Psoas muscle (tissue), 8 donors: Measurements from ENCODE around the gene SMURF2. TPM values are rescaled to one million over a fixed set of nuclear protein-coding genes. Genes with fewer than 3 reads are reported as not detected.

ENCODE experiments used
- ATAC-seq, 4 donors: fragments of 200-7000 bp; cut with Tn5 transposase; one replicate each; pipeline ENCODE4 v1.9.1; 2020; ENCODE audit warnings: moderate library complexity in 3 of 4, mild to moderate bottlenecking in 2 of 4
- DNase-seq, 2 donors: peaks; one replicate each; pipeline ENCODE4 v3.0.0-alpha.2; 2020
- H3K27ac ChIP-seq: fragments of 200-600 bp; one replicate; pipeline ENCODE4 v1.8.0; 2022
- H3K27me3 ChIP-seq, 3 donors: fragments of 200-600 bp in 1 of 3; one replicate each; pipeline versions ENCODE4 v1.6.1 to v1.8.0; 2013 to 2022; ENCODE audit warnings: low read length in 2 of 3, mild to moderate bottlenecking in 2 of 3, moderate library complexity in 1 of 3; ENCODE audit not compliant: insufficient read depth in 3 of 3
- H3K36me3 ChIP-seq, 2 donors: fragments of 200-600 bp in 1 of 2; one replicate each; pipeline versions ENCODE4 v1.6.1 to v1.8.0; 2013 to 2022; ENCODE audit warnings: low read depth in 1 of 2, mild to moderate bottlenecking in 1 of 2, moderate library complexity in 1 of 2; ENCODE audit not compliant: insufficient read depth in 1 of 2
- H3K4me1 ChIP-seq: fragments of 200-600 bp; one replicate; pipeline ENCODE4 v1.8.0; 2022
- H3K4me3 ChIP-seq: fragments of 200-600 bp; one replicate; pipeline ENCODE4 v1.8.0; 2022; ENCODE audit warnings: mild to moderate bottlenecking
- H3K9me3 ChIP-seq: fragments of 200-600 bp; one replicate; pipeline ENCODE4 v1.8.0; 2022
- CTCF ChIP-seq: fragments of 200-600 bp; IDR thresholded peaks from one replicate; pipeline ENCODE4 v1.8.0; 2022; ENCODE audit warnings: antibody characterized with exemption
- WGBS, 3 donors: extraction: QIAGEN DNeasy Blood & Tissue Kit; methylation state at CpG; one replicate each; pipeline versions ENCODE4 v1.1.6 to v1.1.7; 2013; 5-methylcytosine and 5-hydroxymethylcytosine counted together
- intact Hi-C, 2 donors: fragments of 100-400 bp; cut with DNase I; formaldehyde crosslinking; loops; one replicate each; pipeline versions ENCODE4 v1.11.0 to v1.14.2; 2022
- polyA plus RNA-seq, 3 donors: library from polyadenylated mRNA; stranded (reverse); fragments of 200-250 nt; gene quantifications; one replicate each; pipeline ENCODE4 v1.2.3, GENCODE V29; 2013
- total RNA-seq, 4 donors: library from RNA; stranded (reverse); fragmentation: NEBNext Ultra II Directional in 2 of 4; extraction: Animal tissue kit (Norgen Biotek cat#: 25700) in 2 of 4; gene quantifications; one replicate each; pipeline versions ENCODE4 v1.2.1 to v1.2.4, GENCODE V29; 2021 to 2023
- donor health status: healthy with polysubstance abuse.
- donor health status: DM: no; HTN: no; CAD: no; lungs with moderate emphysema.
- donor health status: Bipolar disorder and iron deficiency.
- donor health status: healthy.
- donor health status: DM: yes; HTN: yes; CAD: no.
- donor health status: DM: no; HTN: no; CAD: no.
- donor health status: DM: no; HTN: no; CAD: no.
- donor health status: DM: yes; HTN: yes; CAD: no.

Gene SMURF2
- total and polyA plus RNA-seq, 7 donors: 4.3 to 12.0 (median 8.3) TPM

GRCh38 chr17:64497565-64498035, 164.5 kb downstream of the SMURF2 start:
- 44 to 55% (median 45%) methylated on average over 4 of the region's 4 CpGs for WGBS, 3 donors
- no peak for ATAC-seq
- H3K4me3 ChIP-seq: peak overlapping the region; percentile 76
- DNase-seq: no peak
- intact Hi-C loops: no loop called here
- H3K27me3 ChIP-seq: no peaks in the 10 kb centered on the region
- H3K9me3 ChIP-seq: no peaks in the 10 kb centered on the region
- H3K36me3 ChIP-seq: peaks cover 28 to 62% of the 10 kb centered on the region in 2 donors
- H3K4me1 ChIP-seq: peaks cover 39% of the 10 kb centered on the region
- H3K27ac ChIP-seq: peak overlapping the region; percentile 87
- TF ChIP-seq CTCF: no peak

- ATAC-seq: peak; percentile 94 to 97 (median 96)
- H3K4me3 ChIP-seq: peak within 1 kb of the TSS; percentile 76
- intact Hi-C loops: no loop called here
- WGBS, 3 donors: 0 to 1% (median 1%) methylated on average over 50 of the region's 50 CpGs
- H3K27ac ChIP-seq: peak within 1 kb of the TSS; percentile 87
- peak; percentile 46 for TF ChIP-seq CTCF
- DNase-seq: peak; percentile 96 to 97
- peaks cover 22 to 62% of the 10 kb centered on the region in 2 donors for H3K36me3 ChIP-seq
- no peaks in the 10 kb centered on the region for H3K9me3 ChIP-seq
- peaks cover 34% of the 10 kb centered on the region for H3K4me1 ChIP-seq
- no peaks in the 10 kb centered on the region for H3K27me3 ChIP-seq
These were observed 165.1 kb downstream of the SMURF2 start, which contains the start of gene POLG2 for GRCh38 chr17:64496786-64497564. Gene POLG2, minus strand, starts transcription at chr17:64497054. Its CDS starts 86 bp downstream, at chr17:64496968.

GRCh38 chr17:64496348-64496785, 165.7 kb downstream of the SMURF2 start:
- peaks cover 31% of the 10 kb centered on the region for H3K4me1 ChIP-seq
- ATAC-seq (no peak), DNase-seq (no peak)
- intact Hi-C loops: no loop called here
- peaks cover 17 to 62% of the 10 kb centered on the region in 2 donors for H3K36me3 ChIP-seq
- no peak for TF ChIP-seq CTCF
- no peaks in the 10 kb centered on the region for H3K9me3 ChIP-seq
- H3K27ac ChIP-seq: peak overlapping the region; percentile 87
- no peaks in the 10 kb centered on the region for H3K27me3 ChIP-seq
- H3K4me3 ChIP-seq: peak overlapping the region; percentile 76
- 0 to 1% (median 1%) methylated on average over 20 of the region's 20 CpGs for WGBS, 3 donors

Other genes starting within 250 kb of the SMURF2 start
- gene MILR1, start 213.2 kb downstream of the SMURF2 start, total RNA-seq: 1 to 10 TPM in 3 of 4 donors, under 1 TPM in 1; 0.95 to 1.3 (median 1.1) TPM
- 1 to 10 TPM in 2 of 3 donors, under 1 TPM in 1; 0.61 to 1.2 (median 1.1) TPM for gene MILR1, start 213.2 kb downstream of the SMURF2 start, polyA plus RNA-seq
- 1 to 10 TPM; 4.5 to 8.1 (median 6.1) TPM for gene POLG2, start 165.3 kb downstream of the SMURF2 start, total RNA-seq
- gene POLG2, start 165.3 kb downstream of the SMURF2 start, polyA plus RNA-seq: 10 to 100 TPM in 1 of 3 donors, 1 to 10 TPM in 2; 4.1 to 12.2 (median 9.4) TPM
- gene DDX5, start 156.0 kb downstream of the SMURF2 start, total RNA-seq: 100 to 1,000 TPM; 168 to 497 (median 345) TPM
- 100 to 1,000 TPM; 122 to 272 (median 135) TPM for gene DDX5, start 156.0 kb downstream of the SMURF2 start, polyA plus RNA-seq
- 10 to 100 TPM in 3 of 4 donors, 1 to 10 TPM in 1; 9.3 to 21.7 (median 11.6) TPM for gene CEP95, start 155.3 kb downstream of the SMURF2 start, total RNA-seq
- gene CEP95, start 155.3 kb downstream of the SMURF2 start, polyA plus RNA-seq: 10 to 100 TPM; 15.7 to 17.4 (median 17.1) TPM